Motor neuron (in vitro differentiated cells): ENCODE results near the gene CHMP1B. TPM values are rescaled to one million over a fixed set of nuclear protein-coding genes. Genes with fewer than 3 reads are reported as not detected.

ENCODE experiments used
- ATAC-seq, 8 experiments: fragments of 200-7000 bp; cut with Tn5 transposase; replicated peaks in 6 of 8; 2 replicates each; pipeline ENCODE4 v1.8.0; 2021; ENCODE audit warnings: mild to moderate bottlenecking in 8 of 8, moderate library complexity in 8 of 8
- H3K27ac ChIP-seq, 2 donors: fragments of 250-450 bp; sonication (Bioruptor Pico); 2 replicates each; pipeline ENCODE4 v1.9.0; 2021; ENCODE audit warnings: antibody characterized with exemption in 2 of 2, mild to moderate bottlenecking in 2 of 2, moderate library complexity in 1 of 2
- H3K4me1 ChIP-seq, 2 donors: fragments of 250-450 bp; sonication (Bioruptor Pico); replicated peaks in 1 of 2; 2 replicates each; pipeline ENCODE4 v1.6.1; 2021; ENCODE audit warnings: antibody characterized with exemption in 2 of 2, mild to moderate bottlenecking in 2 of 2, moderate library complexity in 1 of 2
- H3K4me3 ChIP-seq, 5 donors: fragments of 250-450 bp; sonication (Bioruptor Pico); 2 replicates each; pipeline ENCODE4 v1.9.0; 2021; ENCODE audit warnings: antibody characterized with exemption in 5 of 5, mild to moderate bottlenecking in 5 of 5, moderate library complexity in 4 of 5
- WGBS, 10 experiments: fragments of 450-650 bp; shearing (Covaris generic); methylation state at CpG; one replicate each; pipeline ENCODE4 v1.0.0; 2022; 5-methylcytosine and 5-hydroxymethylcytosine counted together
- in situ Hi-C, 9 experiments: fragments of 400-800 bp; cut with MboI; loops; one replicate each; pipeline ENCODE4 v1.15.0; 2021; ENCODE audit warnings: low sequenced_read_pairs in 9 of 9, low pct_unique_long_range_greater_than_20kb in 2 of 9; ENCODE audit not compliant: unreplicated experiment in 9 of 9
- total RNA-seq, 8 experiments: library from RNA; unstranded; fragments of 300-600 nt; gene quantifications; 2 replicates each; pipeline versions ENCODE4 v1.2.3 to v1.2.4, GENCODE V29; 2022

Gene CHMP1B
- total RNA-seq, 8 experiments from 2014 or later, result 27.6 to 57.4 (median 39.1) TPM

DNA sequence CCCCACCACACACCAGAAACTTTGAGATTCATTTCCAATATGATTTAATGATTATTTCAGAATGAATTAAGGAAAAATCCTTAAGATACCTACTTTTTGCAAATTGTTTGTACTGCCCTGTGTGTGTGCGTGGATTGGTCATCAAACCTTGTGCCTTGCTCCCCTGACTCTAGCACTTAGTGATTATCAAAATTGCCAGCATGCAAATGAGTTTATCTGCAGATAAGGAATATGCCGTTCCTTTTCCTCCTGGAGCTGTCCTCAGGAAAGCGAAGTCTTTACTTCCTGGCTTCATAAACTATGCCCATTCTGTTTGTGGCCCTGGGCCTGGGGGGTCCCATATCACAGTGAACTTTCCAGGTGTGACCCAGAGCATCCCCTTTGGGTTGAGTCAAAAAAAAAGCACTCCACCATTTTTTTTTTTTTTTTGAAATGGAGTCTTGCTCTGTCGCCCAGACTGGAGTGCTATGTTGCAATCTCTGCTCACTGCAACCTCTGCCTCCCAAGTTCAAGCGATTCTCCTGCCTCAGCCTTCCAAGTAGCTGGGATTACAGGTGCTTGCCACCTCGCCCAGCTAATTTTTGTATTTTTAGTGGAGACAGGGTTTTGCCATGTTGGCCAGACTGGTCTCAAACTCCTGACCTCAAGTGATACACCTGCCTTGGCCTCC is 11.4 kb downstream of the CHMP1B start:
- no peak overlapping the region for H3K4me3 ChIP-seq
- no peaks in the 10 kb centered on the region for H3K4me1 ChIP-seq
- no peak overlapping the region for H3K27ac ChIP-seq
- WGBS, 10 experiments, result 43 to 100% (median 83%) methylated on average over 1 to 5 of the region's 6 CpGs; no CpG with 5 or more reads in 2 of the 10 experiments
- in situ Hi-C loops, result loop anchor here in 2 of 9 experiments (25.0 kb wide), 1 partner anchor 125 kb away; no protein-coding TSS in a partner anchor
- no peak for ATAC-seq

DNA sequence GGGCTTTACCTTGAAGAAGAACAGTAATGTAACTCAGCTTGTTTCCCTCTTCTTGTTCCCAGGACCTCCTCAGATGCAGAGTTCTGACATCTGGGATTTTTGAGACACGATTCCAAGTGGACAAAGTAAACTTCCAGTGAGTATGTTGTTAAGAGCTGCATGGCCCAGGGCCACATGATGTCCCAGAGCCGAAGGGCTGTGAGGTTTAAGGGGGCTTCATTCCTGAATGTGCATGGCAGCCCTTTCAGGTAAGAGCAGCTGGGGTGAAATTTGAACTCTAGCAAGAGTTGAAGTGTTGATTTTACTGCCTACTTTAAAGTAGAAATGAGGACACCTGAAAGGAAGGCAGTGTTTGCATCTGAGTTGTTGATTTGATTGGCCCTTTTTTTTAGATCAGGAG is 13.3 kb downstream of the CHMP1B start:
- Histone ChIP-seq H3K27ac (no peak overlapping the region), H3K4me1 (no peaks in the 10 kb centered on the region), H3K4me3 (no peak overlapping the region)
- 40 to 100% (median 83%) methylated on average over 1 to 2 of the region's 2 CpGs; no CpG with 5 or more reads in 3 of the 10 experiments for WGBS, 10 experiments
- no peak for ATAC-seq
- in situ Hi-C loops, result loop anchor here in 2 of 9 experiments (25.0 kb wide), 1 partner anchor 127 kb away; no protein-coding TSS in a partner anchor

DNA sequence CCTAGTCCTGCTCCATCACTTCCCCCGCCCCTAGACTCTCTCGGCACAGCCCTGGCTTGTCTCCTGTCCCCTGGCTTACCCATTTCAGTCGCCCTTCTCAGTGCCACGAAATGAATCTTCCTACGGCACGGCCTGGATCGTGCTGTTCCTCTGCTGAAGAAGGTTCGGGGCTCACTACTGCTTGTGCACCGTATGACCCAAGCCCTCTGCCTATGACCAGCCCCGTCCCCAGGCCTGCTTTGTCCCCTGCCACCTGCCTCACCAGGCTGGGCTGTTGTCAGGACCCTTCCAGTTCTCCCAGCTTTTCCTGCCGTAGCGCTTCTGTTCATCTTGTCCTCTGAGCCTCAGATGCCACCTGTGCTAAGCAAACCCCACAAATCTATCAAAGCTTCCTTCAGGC is 13.9 kb downstream of the CHMP1B start:
- Histone ChIP-seq H3K4me1 (no peaks in the 10 kb centered on the region), H3K27ac (no peak overlapping the region), H3K4me3 (no peak overlapping the region)
- in situ Hi-C loops, result loop anchor here in 2 of 9 experiments (25.0 kb wide), 1 partner anchor 128 kb away; no protein-coding TSS in a partner anchor
- ATAC-seq, result no peak
- WGBS, 10 experiments, result 64 to 100% (median 79%) methylated on average over 1 to 9 of the region's 12 CpGs; no CpG with 5 or more reads in 5 of the 10 experiments

DNA sequence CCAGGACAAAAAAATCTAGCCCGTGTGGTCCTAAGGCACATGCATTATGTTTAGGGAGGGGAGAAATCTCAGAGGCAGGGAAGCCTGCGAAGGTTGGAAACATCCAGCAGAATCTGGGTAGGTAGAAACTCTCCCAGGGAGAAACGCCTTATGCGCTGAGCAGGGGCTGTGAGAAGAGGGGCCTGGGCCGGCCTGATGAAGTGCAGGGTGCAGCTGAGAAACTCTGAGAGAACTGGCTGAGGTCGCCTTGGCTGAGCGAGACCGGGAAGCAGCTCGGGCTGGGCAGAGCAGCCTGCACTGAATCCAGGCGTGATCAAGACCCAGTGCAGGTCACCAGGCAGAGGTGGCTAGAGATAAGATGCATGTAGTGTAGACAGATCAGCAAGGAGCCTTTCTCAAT is 15.1 kb downstream of the CHMP1B start:
- 42 to 86% (median 71%) methylated on average over 1 to 9 of the region's 10 CpGs for WGBS, 10 experiments
- no peaks in the 10 kb centered on the region for H3K4me1 ChIP-seq
- in situ Hi-C loops, result loop anchor here in 2 of 9 experiments (25.0 kb wide), 1 partner anchor 129 kb away; no protein-coding TSS in a partner anchor
- no peak overlapping the region for H3K4me3 ChIP-seq
- ATAC-seq, result peak in 1 of 8 experiments; percentile 22
- no peak overlapping the region for H3K27ac ChIP-seq

DNA sequence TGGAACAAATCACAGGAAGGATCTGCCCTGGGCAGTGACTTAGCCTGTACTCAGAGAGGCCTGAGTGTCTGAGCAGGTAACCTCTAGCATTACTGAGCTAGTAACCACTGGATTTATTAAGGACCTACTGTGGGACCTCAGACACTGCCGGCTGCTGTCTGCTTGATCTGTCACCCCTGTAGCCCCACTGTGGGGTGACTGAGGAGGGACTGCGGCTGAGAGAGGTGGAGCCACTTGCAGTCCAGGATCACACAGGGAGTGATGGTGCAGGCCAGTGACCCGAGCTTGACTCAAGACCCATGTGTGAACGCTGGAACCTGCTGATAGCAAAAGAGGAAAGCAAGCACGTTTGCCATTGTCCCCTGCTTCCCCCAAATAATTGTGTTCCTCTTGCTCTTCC is 15.6 kb downstream of the CHMP1B start:
- Histone ChIP-seq H3K4me1 (no peaks in the 10 kb centered on the region), H3K27ac (no peak overlapping the region), H3K4me3 (no peak overlapping the region)
- in situ Hi-C loops, result loop anchor here in 2 of 9 experiments (25.0 kb wide), 1 partner anchor 129 kb away; no protein-coding TSS in a partner anchor
- WGBS, 10 experiments, result 17 to 83% (median 65%) methylated on average over 1 to 3 of the region's 5 CpGs; no CpG with 5 or more reads in 5 of the 10 experiments
- ATAC-seq, result no peak

DNA sequence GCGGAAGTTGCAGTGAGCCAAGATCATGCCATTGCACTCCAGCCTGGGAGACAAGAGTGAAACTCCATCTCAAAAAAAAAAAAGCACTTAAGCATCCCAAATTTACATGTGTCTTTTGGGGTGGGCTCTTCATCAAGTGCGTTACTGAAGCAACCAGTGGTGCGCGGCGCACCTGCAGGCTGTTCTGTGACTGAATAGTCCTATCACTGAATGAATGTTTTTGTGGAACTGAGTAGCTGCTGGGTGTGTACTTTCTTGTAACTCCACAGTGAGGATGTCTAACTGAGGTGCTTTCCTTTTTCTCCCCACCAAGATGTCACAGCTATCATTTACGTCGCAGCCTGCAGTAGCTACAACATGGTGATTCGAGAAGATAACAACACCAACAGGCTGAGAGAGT is 17.0 kb downstream of the CHMP1B start:
- in situ Hi-C loops, result loop anchor here in 2 of 9 experiments (25.0 kb wide), 1 partner anchor 131 kb away; no protein-coding TSS in a partner anchor
- H3K4me3 ChIP-seq, result no peak overlapping the region
- WGBS, 10 experiments, result 83 to 100% (median 96%) methylated on average over 1 to 8 of the region's 8 CpGs; no CpG with 5 or more reads in 2 of the 10 experiments
- H3K4me1 ChIP-seq, result no peaks in the 10 kb centered on the region
- no peak overlapping the region for H3K27ac ChIP-seq
- ATAC-seq, result no peak

DNA sequence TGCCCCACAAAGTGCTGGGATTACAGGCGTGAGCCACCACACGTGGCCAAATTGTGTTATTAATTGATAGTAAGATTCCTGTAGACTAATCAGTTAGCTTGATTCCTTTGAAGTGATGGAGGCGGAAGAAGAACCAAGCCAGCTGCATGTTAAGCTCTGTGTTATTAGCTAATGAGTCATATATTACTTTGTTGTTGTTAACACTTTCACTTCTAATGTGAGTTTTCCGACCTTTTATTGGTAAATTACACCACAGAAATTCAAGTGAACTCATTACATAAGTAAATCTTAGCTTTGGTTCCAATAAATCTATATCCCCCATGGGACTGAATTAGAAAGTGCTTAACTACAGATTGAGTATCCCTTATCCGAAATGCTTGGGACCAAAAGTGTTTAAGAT is 20.3 kb downstream of the CHMP1B start:
- Histone ChIP-seq H3K4me1 (no peaks in the 10 kb centered on the region), H3K4me3 (no peak overlapping the region), H3K27ac (no peak overlapping the region)
- ATAC-seq, result no peak
- in situ Hi-C loops, result loop anchor here in 2 of 9 experiments (25.0 kb wide), 1 partner anchor 134 kb away; no protein-coding TSS in a partner anchor
- WGBS, 10 experiments, result 13 to 93% (median 76%) methylated on average over 1 to 5 of the region's 5 CpGs; no CpG with 5 or more reads in 2 of the 10 experiments

DNA sequence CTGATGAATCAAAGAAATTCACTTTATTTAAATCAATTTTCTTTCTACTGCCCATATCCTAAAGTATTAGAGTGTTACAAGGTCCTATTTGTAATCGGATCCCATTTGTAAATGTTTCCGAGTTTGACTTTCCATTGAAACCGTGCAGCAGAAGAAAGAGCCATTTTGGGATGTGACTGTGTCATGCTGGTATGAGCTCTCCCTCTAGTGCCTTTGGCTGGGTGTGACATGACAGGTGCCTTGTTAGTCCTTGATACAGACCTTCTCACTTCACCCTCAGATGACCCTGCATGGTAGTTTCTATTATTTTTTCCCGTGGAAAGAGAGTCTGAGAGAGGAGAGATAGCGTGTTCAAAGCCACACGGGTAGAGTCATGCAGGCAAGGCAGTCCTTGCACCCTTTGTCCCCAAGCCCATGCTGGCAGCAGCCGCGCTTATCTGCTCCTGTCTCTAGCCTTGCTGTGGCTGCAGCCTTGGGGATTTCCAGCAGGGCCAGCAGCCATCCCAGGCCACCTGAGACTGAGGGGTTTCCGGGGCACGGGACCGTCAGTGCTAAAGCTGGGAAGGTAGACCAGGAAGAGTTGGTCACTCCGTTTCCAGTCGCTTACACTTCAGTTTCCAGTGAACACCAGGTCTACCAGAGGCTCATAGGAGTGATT is 21.4 kb downstream of the CHMP1B start:
- no peak overlapping the region for H3K27ac ChIP-seq
- 40 to 75% (median 60%) methylated on average over 1 to 11 of the region's 13 CpGs; no CpG with 5 or more reads in 2 of the 10 experiments for WGBS, 10 experiments

DNA sequence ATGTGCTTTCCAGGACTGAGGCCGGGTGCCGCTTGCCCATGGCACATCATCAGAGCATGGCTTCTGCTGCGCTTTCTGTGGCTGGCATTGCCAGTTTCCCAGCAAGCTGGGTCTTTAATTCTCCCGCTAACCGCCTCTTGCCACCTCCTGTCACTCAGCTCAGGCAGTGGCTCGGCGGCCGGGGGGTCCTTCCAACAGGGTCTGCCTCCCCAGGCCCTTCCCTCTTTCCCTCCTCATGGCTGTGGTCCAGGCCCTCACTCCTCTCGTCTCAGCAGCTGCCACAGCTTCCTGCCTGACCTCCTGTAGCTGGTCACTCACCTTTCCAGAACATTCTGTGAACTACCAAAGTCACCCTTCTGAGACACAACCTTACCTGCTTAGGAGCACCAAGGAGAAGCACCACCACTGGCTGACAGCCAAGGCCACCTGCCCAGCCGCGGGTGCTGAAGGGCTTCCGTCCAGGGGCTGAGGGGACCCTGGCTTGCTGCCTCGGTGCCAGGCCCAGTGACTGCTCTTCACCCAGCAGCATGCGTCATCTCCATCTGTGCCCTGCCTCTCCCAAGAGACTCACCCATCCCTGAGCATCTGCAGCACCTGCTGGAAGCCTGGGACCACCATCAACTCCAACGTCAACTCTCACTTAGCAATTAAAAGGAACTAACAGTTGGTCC is 22.6 kb downstream of the CHMP1B start:
- WGBS, 10 experiments, result 80 to 100% (median 95%) methylated on average over 1 to 6 of the region's 15 CpGs; no CpG with 5 or more reads in 3 of the 10 experiments
- H3K4me1 ChIP-seq, result no peaks in the 10 kb centered on the region
- ATAC-seq, result no peak
- no peak overlapping the region for H3K27ac ChIP-seq
- H3K4me3 ChIP-seq, result no peak overlapping the region
- in situ Hi-C loops, result loop anchor here in 2 of 9 experiments (25.0 kb wide), 1 partner anchor 137 kb away; no protein-coding TSS in a partner anchor

More for the DNA sequence above, 21.4 kb downstream of the CHMP1B start:
- Histone ChIP-seq H3K4me1 (no peaks in the 10 kb centered on the region), H3K4me3 (no peak overlapping the region)
- in situ Hi-C loops, result loop anchor here in 2 of 9 experiments (25.0 kb wide), 1 partner anchor 135 kb away; no protein-coding TSS in a partner anchor
- ATAC-seq, result peak in 4 of 8 experiments; percentile 23 to 81 (median 67)

DNA sequence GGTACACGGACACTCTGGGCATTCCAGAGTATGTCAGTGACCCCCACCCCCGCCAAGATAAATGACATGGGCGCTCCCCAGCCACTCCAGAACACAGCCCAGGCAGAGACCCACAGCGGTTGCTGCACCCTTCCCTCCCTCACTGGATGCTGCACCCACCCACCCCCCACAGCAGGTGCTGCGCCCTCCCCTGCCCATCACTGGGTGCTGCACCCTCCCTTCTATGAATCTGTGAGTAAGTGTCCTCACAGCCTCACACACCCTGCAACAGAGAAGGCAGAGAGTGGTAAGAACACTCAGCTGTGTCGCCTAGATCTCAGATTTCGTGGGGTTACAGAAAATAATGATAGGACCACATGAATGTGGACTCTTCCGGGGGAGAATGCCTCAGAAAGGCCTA is 23.5 kb downstream of the CHMP1B start:
- no peak overlapping the region for H3K4me3 ChIP-seq
- in situ Hi-C loops, result loop anchor here in 2 of 9 experiments (25.0 kb wide), 1 partner anchor 137 kb away; no protein-coding TSS in a partner anchor
- WGBS, 10 experiments, result 76 to 100% (median 80%) methylated on average over 1 to 4 of the region's 8 CpGs; no CpG with 5 or more reads in 7 of the 10 experiments
- no peak overlapping the region for H3K27ac ChIP-seq
- no peak for ATAC-seq
- H3K4me1 ChIP-seq, result no peaks in the 10 kb centered on the region

DNA sequence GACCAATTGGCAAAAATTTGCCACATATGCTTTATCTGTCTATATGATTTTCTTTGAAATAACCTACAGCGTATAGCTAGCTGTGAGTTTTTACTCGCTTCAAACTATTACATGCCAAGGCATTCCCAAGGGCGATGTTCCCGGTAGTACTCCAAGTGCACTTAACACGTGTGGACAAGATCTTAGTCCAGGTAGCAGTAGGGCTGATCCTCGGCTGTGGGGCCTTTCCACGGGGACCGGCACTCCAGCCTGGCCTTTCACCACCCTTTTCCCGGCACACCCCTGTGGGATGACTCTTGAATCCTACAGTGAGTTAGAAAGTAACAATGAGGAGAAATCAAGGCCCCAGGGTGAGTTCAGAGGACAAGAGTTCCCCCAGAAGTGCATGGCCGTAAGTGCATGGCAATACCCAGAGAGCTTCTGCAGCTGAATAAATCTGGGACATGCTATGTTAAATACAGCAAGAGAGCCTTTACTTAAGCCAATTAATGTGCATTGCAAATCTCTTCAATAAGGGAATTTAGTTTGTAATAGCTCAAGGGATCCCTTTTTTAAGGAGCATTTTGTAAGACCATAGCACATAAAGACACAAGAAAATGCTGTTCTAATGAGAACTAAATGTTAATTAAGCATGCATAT is 26.4 kb downstream of the CHMP1B start:
- 84 to 100% (median 90%) methylated on average over 1 to 9 of the region's 10 CpGs; no CpG with 5 or more reads in 4 of the 10 experiments for WGBS, 10 experiments
- Histone ChIP-seq H3K4me3 (no peak overlapping the region), H3K4me1 (no peaks in the 10 kb centered on the region), H3K27ac (no peak overlapping the region)
- in situ Hi-C loops, result no loop called here
- peak in 1 of 8 experiments; percentile 90 for ATAC-seq
